Measurements from ENCODE around the gene CPT2.
"Not testable (repeated sequence)": the region's sequence is repeated elsewhere in the genome, so short reads cannot be mapped to it uniquely, and the experiment has no call there.

CPT2 gene

GRCh38 chr1:53180951-53181350 lies 15.7 kb upstream of the CPT2 start:
- in situ Hi-C loops (cut with MboI; ENCODE audit: low sequenced_read_pairs) = loop anchor here (10.0 to 25.0 kb wide), 2 partner anchors 269 to 476 kb away; partner anchors contain the start of gene ECHDC2

GRCh38 chr1:53182111-53182593 lies 14.5 kb upstream of the CPT2 start:
- in situ Hi-C loops (cut with MboI; ENCODE audit: low sequenced_read_pairs) = loop anchor here (10.0 to 25.0 kb wide), 2 partner anchors 270 to 477 kb away; partner anchors contain the start of gene ECHDC2

DNA sequence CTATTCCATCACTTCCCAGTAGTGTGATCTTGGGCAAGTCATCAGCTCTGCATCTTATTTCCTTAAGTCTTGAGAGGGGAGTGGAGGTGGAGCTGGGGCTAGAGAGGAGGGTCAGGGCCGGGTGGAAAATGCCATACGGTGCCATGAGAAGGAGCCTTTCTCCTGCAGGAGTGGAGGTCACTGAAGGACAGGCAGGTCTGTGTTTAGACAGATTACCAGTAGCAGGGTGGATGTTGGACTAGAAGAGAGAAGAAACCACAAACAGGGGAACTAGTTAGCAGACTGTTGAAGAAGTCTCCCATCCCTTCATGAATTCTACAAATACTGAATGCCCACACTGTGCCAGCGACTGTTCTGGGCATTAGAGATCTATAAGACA lies 13.9 kb upstream of the CPT2 start:
- in situ Hi-C loops (cut with MboI; ENCODE audit: low sequenced_read_pairs) = loop anchor here (10.0 to 25.0 kb wide), 2 partner anchors 270 to 478 kb away; partner anchors contain the start of gene ECHDC2

GRCh38 chr1:53183095-53183990 lies 13.3 kb upstream of the CPT2 start:
- in situ Hi-C loops (cut with MboI; ENCODE audit: low sequenced_read_pairs) = loop anchor here (10.0 to 25.0 kb wide), 2 partner anchors 271 to 479 kb away; partner anchors contain the start of gene ECHDC2

- in situ Hi-C loops (cut with MboI; ENCODE audit: low sequenced_read_pairs) = loop anchor here (10.0 to 25.0 kb wide), 2 partner anchors 274 to 481 kb away; partner anchors contain the start of gene ECHDC2
These were observed 10.7 kb upstream of the CPT2 start for GRCh38 chr1:53185955-53186297.

DNA sequence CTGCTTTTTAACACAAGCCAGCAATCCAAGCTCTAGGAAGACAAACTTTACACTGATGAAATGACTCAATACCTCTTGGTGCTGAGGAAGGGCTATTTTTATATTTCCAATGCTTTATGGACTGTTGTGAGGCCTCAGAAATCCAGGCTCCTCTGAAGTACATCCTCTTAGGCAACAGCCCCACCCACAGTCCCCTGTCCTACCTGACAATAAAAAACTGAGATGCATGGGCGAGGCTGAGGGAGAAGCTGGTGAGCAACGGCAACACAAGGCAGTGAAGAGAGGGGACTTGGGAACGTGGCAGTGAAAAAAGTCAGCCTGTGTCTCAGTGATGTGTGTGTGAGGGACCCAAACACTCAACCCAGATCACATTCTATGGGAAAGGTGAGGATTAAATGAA lies 10.1 kb upstream of the CPT2 start:
- in situ Hi-C loops (cut with MboI; ENCODE audit: low sequenced_read_pairs) = loop anchor here (10.0 to 25.0 kb wide), 2 partner anchors 274 to 482 kb away; partner anchors contain the start of gene ECHDC2

DNA sequence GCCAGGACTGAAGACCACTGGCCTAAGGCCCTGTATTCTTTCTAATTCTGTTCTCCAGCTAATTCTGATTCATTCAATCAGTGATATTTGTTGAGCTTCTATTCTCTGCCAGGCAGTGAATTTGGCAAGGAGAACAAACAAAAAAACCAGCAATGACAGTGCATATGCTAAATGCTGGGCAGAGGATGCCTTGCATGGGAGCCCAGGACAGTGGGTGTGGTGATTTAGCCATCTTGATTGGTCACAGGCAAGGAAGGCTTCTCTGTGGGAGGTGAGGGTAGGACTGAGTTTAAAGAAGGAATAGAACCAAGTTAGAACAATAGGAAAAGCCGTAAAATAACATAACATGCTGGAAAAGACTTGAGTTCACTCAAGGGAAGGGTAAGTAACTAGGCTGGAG lies 9.2 kb upstream of the CPT2 start:
- in situ Hi-C loops (cut with MboI; ENCODE audit: low sequenced_read_pairs) = loop anchor here (10.0 to 25.0 kb wide), 2 partner anchors 275 to 483 kb away; partner anchors contain the start of gene ECHDC2

DNA sequence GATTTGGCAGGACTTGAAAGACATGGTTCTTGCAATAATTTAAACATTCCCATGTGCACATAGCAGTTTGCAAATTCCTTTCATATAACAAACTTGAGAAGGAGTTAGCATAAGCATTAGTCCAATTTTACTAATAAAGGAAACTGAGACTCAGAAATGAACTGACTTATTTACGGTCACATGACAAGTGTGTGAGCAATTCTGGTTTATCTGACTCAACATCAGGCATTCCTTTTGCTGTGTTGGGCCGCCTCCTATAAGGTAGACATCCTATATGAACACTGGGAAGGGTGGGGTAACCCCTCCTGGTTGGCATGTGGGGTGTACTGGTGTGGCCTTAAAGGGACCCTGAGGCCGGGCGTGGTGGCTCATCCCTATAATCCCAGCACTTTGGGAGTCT lies 8.5 kb upstream of the CPT2 start:
- in situ Hi-C loops (cut with MboI; ENCODE audit: low sequenced_read_pairs) = loop anchor here (10.0 to 25.0 kb wide), 2 partner anchors 276 to 483 kb away; partner anchors contain the start of gene ECHDC2

DNA sequence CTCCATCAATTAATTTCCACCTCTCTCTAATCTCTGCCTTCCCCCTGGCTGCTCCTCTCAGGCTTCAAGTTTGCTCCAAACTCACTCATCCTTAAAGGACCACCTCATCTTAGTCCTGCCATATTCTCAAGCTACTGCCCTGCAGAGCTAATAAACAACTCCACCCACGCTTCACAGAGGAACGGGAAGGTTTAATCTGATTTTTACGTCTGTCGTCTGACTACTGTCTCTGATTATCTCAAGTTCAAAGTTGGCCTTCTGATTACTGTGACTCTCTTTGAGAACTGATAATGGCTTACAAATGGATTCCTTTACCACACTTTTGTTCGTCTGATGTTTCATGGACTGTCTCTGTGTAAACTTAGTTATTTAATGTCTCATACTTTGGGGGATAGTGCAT lies 7.6 kb upstream of the CPT2 start:
- in situ Hi-C loops (cut with MboI; ENCODE audit: low sequenced_read_pairs) = loop anchor here (10.0 to 25.0 kb wide), 2 partner anchors 277 to 484 kb away; partner anchors contain the start of gene ECHDC2

DNA sequence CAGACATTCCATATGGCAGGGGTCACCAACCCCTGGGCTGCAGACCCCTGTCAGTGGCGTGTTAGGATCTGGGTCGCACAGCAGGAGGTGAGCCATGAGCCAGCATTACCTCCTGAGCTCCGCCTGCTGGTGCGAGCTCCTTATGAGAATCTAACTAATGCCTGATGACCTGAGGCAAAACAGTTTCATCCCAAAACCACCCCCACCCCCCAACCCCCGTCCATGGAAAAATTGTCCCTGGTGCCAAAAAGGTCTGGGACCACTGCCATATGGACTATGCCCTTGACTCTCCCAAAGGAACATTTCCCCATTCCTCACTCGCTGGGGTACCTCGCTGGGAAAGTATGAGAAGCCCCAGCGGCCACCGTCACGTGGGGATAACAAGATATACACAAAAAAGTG lies 6.4 kb upstream of the CPT2 start:
- in situ Hi-C loops (cut with MboI; ENCODE audit: low sequenced_read_pairs) = loop anchor here (25.0 kb wide), 1 partner anchor 278 kb away; the partner anchor contains the start of gene ECHDC2

- in situ Hi-C loops (cut with MboI; ENCODE audit: low sequenced_read_pairs) = loop anchor here (25.0 kb wide), 1 partner anchor 283 kb away; the partner anchor contains the start of gene ECHDC2
These were observed 1.2 kb upstream of the CPT2 start for GRCh38 chr1:53195246-53196016.

- in situ Hi-C loops (cut with MboI; ENCODE audit: low sequenced_read_pairs) = loop anchor here (25.0 kb wide), 1 partner anchor 284 kb away; the partner anchor contains the start of gene ECHDC2
These were observed 573 bp upstream of the CPT2 start for GRCh38 chr1:53196017-53196484.

DNA sequence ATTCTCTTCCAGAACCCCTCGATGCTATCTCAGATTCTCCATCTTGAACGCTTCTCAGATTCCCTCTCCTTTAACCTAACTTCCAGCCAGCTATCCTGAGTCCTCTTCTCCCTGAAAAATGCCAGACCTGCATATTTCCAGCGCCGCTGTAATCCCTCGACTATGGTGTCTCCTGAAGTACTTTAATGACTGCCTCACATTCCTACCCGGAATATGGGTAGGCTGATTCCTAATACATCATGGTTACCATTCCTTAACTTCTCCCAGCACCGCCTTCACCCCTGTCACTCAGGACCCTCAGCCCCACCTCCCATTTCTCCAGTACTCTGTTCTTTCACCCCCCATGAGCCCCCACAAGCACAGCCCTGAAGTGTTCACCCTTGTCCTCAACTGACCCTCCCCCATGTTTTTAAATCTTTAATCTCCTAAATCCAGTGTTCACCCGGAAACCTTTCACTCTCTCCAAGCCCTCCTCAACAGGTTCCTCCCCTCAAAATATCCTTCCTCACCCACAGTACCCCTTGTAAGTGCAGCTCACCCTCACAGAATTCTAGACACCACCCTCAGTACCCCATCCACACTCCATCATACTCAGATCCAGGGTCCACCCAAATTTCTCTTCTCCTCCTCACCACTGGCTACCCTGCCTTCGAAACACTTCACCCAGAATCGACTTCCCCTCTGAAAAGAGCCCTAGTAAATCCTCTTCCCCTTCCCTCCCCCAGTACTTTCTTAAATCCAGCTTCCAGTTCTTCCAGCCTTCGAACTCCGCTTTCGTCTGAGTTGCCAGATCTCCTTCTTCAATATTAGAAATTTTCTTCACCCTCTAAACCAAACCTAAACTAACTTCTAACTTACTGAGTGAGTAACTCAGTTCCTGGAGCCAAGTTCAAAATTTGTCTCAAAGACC lies 922 bp downstream of the CPT2 start:
- in situ Hi-C loops (cut with MboI; ENCODE audit: low sequenced_read_pairs) = loop anchor here (25.0 kb wide), 1 partner anchor 285 kb away; the partner anchor contains the start of gene ECHDC2

DNA sequence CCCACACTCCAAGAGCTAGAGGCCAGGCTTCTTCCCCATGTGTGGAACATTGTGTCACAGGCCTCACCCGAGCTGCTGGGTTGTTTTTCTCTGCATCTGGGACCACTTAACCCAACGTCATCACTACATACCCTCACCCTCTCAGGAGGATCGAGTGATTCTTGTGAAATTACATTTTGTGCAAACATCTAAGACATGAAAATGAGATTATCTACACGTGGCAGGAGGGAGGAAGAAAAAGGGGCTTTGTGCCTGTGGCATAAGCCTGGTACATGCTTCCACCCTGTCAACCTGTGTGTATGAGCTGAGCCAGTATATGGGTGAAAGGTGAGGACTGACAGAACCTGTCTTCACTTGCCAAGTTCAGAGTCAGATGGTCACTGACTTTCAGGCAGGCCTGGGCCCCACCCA lies 1.6 kb downstream of the CPT2 start:
- in situ Hi-C loops (cut with MboI; ENCODE audit: low sequenced_read_pairs) = loop anchor here (25.0 kb wide), 1 partner anchor 286 kb away; the partner anchor contains the start of gene ECHDC2

- in situ Hi-C loops (cut with MboI; ENCODE audit: low sequenced_read_pairs) = no loop called here
These were observed 6.8 kb downstream of the CPT2 start for GRCh38 chr1:53203466-53203865.

DNA sequence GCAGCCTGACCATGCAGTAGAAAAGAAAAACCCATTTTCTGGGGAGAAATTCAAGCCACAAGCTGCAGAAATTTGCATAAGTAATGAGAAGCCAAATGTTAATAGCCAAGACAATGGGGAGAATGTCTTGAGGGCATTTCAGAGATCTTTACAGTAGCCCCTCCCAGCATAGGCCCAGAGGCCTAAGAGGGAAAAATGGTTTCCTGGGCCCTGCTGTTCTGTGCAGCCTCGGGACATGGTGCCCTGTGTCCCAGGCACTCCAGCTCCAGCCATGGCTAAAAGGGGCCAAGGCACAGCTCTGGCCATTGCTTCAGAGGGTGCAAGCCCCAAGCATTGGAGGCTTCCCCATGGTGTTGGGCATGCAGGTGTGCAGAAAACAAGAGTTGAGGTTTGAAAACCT lies 8.9 kb downstream of the CPT2 start:
- in situ Hi-C loops (cut with MboI; ENCODE audit: low sequenced_read_pairs) = not testable (repeated sequence)

GRCh38 chr1:53206083-53206685 lies 9.6 kb downstream of the CPT2 start:
- in situ Hi-C loops (cut with MboI; ENCODE audit: low sequenced_read_pairs) = not testable (repeated sequence)

- in situ Hi-C loops (cut with MboI; ENCODE audit: low sequenced_read_pairs) = no loop called here
These were observed 10.2 kb downstream of the CPT2 start for GRCh38 chr1:53206735-53207379.

DNA sequence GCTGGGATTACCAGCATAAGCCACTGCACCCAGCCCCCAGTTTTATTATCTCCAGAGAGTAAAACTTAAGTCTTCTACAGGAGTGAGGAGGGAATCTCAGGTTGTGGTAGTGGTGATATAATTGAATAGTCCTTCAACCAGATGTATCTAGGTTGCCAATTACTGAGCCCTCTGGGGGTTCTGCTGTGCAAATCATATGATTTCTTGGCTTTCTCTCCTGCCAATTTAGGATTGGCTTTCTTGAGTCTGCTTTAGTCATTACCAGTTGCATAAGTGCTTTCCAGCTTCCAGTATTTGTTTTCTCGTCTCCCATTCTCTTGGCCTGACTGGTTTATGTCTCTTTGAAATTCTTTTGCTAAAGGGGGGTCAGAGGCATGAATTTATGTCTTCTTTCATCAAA lies 11.1 kb downstream of the CPT2 start:
- in situ Hi-C loops (cut with MboI; ENCODE audit: low sequenced_read_pairs) = no loop called here
